Body of pancreas (tissue), 4 donors: ENCODE results near the gene MRRF. TPM values are rescaled to one million over a fixed set of nuclear protein-coding genes. Genes with fewer than 3 reads are reported as not detected.

Source experiments
- ATAC-seq: fragments of 150-250 bp; one replicate; pipeline ENCODE4 v1.9.1; 2016
- DNase-seq, 4 donors: peaks; one replicate each; pipeline ENCODE4 v3.0.0-alpha.2; 2019
- H3K27ac ChIP-seq, 4 donors: fragments of 200-600 bp; sonication (generic); 1 replicate in 3 of 4; 2 replicates in 1 of 4; pipeline versions ENCODE4 v1.5.1 to v1.6.1; 2016 to 2019; ENCODE audit warnings: mild to moderate bottlenecking in 1 of 4, mixed read lengths in 1 of 4, moderate library complexity in 1 of 4
- H3K27me3 ChIP-seq, 2 donors: fragments of 200-600 bp; sonication (generic); one replicate each; pipeline ENCODE4 v1.6.0; 2016; ENCODE audit warnings: mild to moderate bottlenecking in 1 of 2
- H3K36me3 ChIP-seq, 2 donors: fragments of 200-600 bp; sonication (generic); replicated peaks in 1 of 2; 2 replicates each; pipeline ENCODE4 v1.5.1; 2016; ENCODE audit warnings: low read depth in 2 of 2; ENCODE audit not compliant: insufficient read depth in 1 of 2
- H3K4me1 ChIP-seq: fragments of 200-600 bp; sonication (generic); one replicate; pipeline ENCODE4 v1.6.0; 2016
- H3K4me3 ChIP-seq, 2 donors: fragments of 200-600 bp; sonication (generic); 1 replicate in 1 of 2; 2 replicates in 1 of 2; pipeline ENCODE4 v1.5.1; 2016 to 2019
- H3K9me3 ChIP-seq, 3 donors: fragments of 200-600 bp; sonication (generic); 1 replicate in 2 of 3; 2 replicates in 1 of 3; pipeline ENCODE4 v1.5.1; 2016
- CTCF ChIP-seq, 7 experiments: fragments of 450-650 bp in 4 of 7; fragments of 200-600 bp in 3 of 7; sonication (generic) in 3 of 7; IDR thresholded peaks; one replicate each; pipeline ENCODE4 v1.5.1; 2016 to 2019; ENCODE audit warnings: antibody characterized with exemption in 7 of 7
- POLR2A ChIP-seq, 3 donors: fragments of 450-650 bp; IDR thresholded peaks; one replicate each; pipeline ENCODE4 v1.6.1; 2016; ENCODE audit warnings: antibody characterized with exemption in 3 of 3, mild to moderate bottlenecking in 2 of 3
- WGBS, 2 donors: methylation state at CpG; one replicate each; pipeline ENCODE4 v1.1.5; 2017; 5-methylcytosine and 5-hydroxymethylcytosine counted together
- intact Hi-C: fragments of 100-400 bp; cut with DNase I; formaldehyde crosslinking; loops from one replicate; pipeline ENCODE4 v1.15.1; 2023
- total RNA-seq, 2 donors: library from RNA; depleted of rRNA; stranded (reverse); fragments of >200 nt; gene quantifications; one replicate each; pipeline ENCODE4 v1.1.0, GENCODE V29; 2016

MRRF gene
- total RNA-seq, 2 donors from 2014 or later: 11.9 to 13.5 TPM

GRCh38 chr9:122332644-122333043 lies 68.0 kb downstream of the MRRF start:
- Histone ChIP-seq H3K36me3 (no peaks in the 10 kb centered on the region), H3K4me1 (no peaks in the 10 kb centered on the region), H3K27ac (no peak overlapping the region), H3K4me3 (no peak overlapping the region), H3K9me3 (no peaks in the 10 kb centered on the region), H3K27me3 (no peaks in the 10 kb centered on the region)
- ATAC-seq (no peak), DNase-seq (no peak)
- TF ChIP-seq POLR2A (IDR thresholded peaks at IDR 0.05): no peak
- TF ChIP-seq CTCF (IDR thresholded peaks at IDR 0.05): no peak
- intact Hi-C loops: no loop called here
- 67 to 73% methylated on average over 7 of the region's 7 CpGs for WGBS, 2 donors

GRCh38 chr9:122333169-122333808 lies 68.6 kb downstream of the MRRF start:
- intact Hi-C loops: no loop called here
- Histone ChIP-seq H3K27ac (no peak overlapping the region), H3K36me3 (no peaks in the 10 kb centered on the region), H3K27me3 (no peaks in the 10 kb centered on the region), H3K9me3 (no peaks in the 10 kb centered on the region), H3K4me1 (no peaks in the 10 kb centered on the region), H3K4me3 (no peak overlapping the region)
- TF ChIP-seq CTCF (IDR thresholded peaks at IDR 0.05) (no peak), POLR2A (IDR thresholded peaks at IDR 0.05) (no peak)
- ATAC-seq (no peak), DNase-seq (no peak)
- WGBS, 2 donors: 62 to 85% methylated on average over 9 to 10 of the region's 10 CpGs

- H3K27me3 ChIP-seq: no peaks in the 10 kb centered on the region
- no peak for DNase-seq
- no peaks in the 10 kb centered on the region for H3K9me3 ChIP-seq
- no peaks in the 10 kb centered on the region for H3K4me1 ChIP-seq
- no peak for ATAC-seq
- intact Hi-C loops: no loop called here
- H3K27ac ChIP-seq: no peak overlapping the region
- H3K4me3 ChIP-seq: no peak overlapping the region
- 76 to 84% methylated on average over 4 of the region's 4 CpGs for WGBS, 2 donors
- no peaks in the 10 kb centered on the region for H3K36me3 ChIP-seq
- no peak for TF ChIP-seq POLR2A (IDR thresholded peaks at IDR 0.05)
- TF ChIP-seq CTCF (IDR thresholded peaks at IDR 0.05): no peak
Measured at GRCh38 chr9:122334916-122335315, 70.2 kb downstream of the MRRF start.

DNA sequence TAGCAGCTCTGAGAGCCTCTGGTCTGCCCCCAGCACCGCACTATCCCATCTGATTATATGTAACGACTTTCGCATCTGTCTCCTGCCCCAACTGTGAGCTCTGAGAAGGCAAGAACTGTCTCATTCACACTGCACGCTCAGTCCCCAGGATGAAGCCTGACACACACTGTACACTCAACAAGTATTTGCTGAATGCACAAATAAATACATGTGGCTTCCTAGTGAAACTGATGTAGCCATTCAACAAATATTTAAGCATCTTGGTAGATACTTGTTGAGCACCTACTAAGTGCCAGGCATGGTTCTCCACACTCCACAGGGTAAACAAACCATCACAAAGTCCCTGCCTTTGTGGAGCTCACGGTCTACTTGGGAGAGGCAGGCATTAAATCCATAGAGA lies 71.5 kb downstream of the MRRF start:
- no peaks in the 10 kb centered on the region for H3K4me1 ChIP-seq
- no peak overlapping the region for H3K27ac ChIP-seq
- WGBS, 2 donors: 75 to 84% methylated on average over 5 of the region's 5 CpGs

More for the DNA sequence above, 71.5 kb downstream of the MRRF start:
- DNase-seq (no peak), ATAC-seq (no peak)
- H3K9me3 ChIP-seq: no peaks in the 10 kb centered on the region
- intact Hi-C loops: no loop called here
- TF ChIP-seq CTCF (IDR thresholded peaks at IDR 0.05) (no peak), POLR2A (IDR thresholded peaks at IDR 0.05) (no peak)
- no peaks in the 10 kb centered on the region for H3K36me3 ChIP-seq
- no peak overlapping the region for H3K4me3 ChIP-seq
- H3K27me3 ChIP-seq: no peaks in the 10 kb centered on the region
